ENCODE results near the gene ZNF611. TPM values are rescaled to one million over a fixed set of nuclear protein-coding genes. Genes with fewer than 3 reads are reported as not detected.
A peak's percentile ranks its signal among the peaks of the same experiment; 100 is the strongest.
"Not testable (repeated sequence)": the region's sequence is repeated elsewhere in the genome, so short reads cannot be mapped to it uniquely, and the experiment has no call there.

The ZNF611 gene
- total RNA-seq (2014; rRNA removed; shearing (Covaris generic)) (10.6 and 13.6 TPM in 2 replicates), total RNA-seq (2022) (23.8 and 23.9 TPM in 2 replicates), Bru-seq, nascent RNA (percentile 66 among the genes with signal in this experiment), BruChase-seq, experiment 1, labeled RNA remaining after a 6-hour chase (percentile 75 among the genes with signal in this experiment), BruChase-seq, experiment 2, labeled RNA remaining after a 2-hour chase (percentile 80 among the genes with signal in this experiment)
- long read RNA-seq, partial matches to known transcripts, result 0 of 6 reads
- long read RNA-seq, other reads (novel, unspliced or antisense), result 6 of 6 reads

DNA sequence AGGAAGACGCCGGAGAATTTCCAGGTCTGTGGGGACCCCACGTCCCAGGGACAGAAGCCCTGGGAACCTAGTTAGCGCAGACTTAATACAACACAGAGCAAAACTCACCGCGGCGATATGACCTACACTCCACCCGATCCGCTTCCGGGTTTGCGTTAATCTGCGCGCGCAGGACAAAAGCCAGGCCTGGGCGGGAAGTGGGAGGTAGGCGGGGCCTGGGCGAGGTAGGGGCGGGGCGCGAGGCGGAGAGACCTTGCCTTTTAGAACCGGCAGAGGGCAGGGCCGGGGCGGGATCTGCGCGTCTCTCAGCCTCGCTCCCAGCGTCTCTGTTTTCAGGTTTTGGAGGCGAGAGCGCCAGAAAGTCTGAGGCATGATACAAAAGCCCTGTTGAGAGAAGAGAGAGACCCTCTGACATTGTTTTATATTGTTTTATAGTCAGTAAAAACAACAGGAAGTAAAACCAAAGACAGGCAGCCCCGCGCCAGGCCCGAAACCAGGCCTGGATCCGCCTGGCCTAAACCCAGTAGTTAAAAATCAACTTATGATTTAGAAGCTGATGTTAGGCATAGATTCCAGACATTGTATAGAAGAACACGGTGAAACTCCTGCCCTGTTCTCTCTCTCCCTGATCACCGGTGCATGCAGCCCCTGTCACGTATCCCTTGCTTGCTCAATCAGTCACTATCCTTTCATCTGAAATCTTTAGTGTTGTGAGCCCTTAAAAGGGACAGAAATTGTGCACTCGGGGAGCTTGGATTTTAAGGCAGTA lies at the start of gene ZNF611:
Gene ZNF611 (minus strand): TSS at position 152 of the 769 bp plus-strand sequence. CDS start 19,150 bp downstream, outside the sequence.
- peaks cover 22% of the 10 kb centered on the region for H3K79me2 ChIP-seq (ENCODE audit: insufficient read depth, low read depth, low read length)
- peaks cover 20% of the 10 kb centered on the region for H3K4me1 ChIP-seq (ENCODE audit: insufficient read depth, low read length, poor library complexity, severe bottlenecking)
- BruUV-seq (replicated peaks), result no TSS peak
- CTCF ChIA-PET (ENCODE audit: unreplicated experiment), result no interaction called here
- intact Hi-C loops (cut with micrococcal nuclease; ENCODE audit: unreplicated experiment), result no loop called here
- H3K36me3 ChIP-seq (ENCODE audit: insufficient read depth, low read length), result peaks cover 9% of the 10 kb centered on the region; the same call in 1 of the 2 replicates
- H4K20me1 ChIP-seq (ENCODE audit: insufficient read depth, low read length), result no peaks in the 10 kb centered on the region
- TF ChIP-seq, protein P1, sequence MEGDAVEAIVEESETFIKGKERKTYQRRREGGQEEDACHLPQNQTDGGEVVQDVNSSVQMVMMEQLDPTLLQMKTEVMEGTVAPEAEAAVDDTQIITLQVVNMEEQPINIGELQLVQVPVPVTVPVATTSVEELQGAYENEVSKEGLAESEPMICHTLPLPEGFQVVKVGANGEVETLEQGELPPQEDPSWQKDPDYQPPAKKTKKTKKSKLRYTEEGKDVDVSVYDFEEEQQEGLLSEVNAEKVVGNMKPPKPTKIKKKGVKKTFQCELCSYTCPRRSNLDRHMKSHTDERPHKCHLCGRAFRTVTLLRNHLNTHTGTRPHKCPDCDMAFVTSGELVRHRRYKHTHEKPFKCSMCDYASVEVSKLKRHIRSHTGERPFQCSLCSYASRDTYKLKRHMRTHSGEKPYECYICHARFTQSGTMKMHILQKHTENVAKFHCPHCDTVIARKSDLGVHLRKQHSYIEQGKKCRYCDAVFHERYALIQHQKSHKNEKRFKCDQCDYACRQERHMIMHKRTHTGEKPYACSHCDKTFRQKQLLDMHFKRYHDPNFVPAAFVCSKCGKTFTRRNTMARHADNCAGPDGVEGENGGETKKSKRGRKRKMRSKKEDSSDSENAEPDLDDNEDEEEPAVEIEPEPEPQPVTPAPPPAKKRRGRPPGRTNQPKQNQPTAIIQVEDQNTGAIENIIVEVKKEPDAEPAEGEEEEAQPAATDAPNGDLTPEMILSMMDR (conservative IDR thresholded peaks at IDR 0.05; ENCODE audit: low read length), result peak; percentile 61
- no peak for TF ChIP-seq EZH2phosphoT487 (IDR thresholded peaks at IDR 0.05; ENCODE audit: borderline replicate concordance, low read depth, low read length)
- H3K4me2 ChIP-seq (ENCODE audit: low read length), result peak within 1 kb of the TSS; percentile 99
- no peaks in the 10 kb centered on the region for H3K9me2 ChIP-seq (ENCODE audit: insufficient read depth, low read length)
- peak within 1 kb of the TSS; percentile 70 for H3K27ac ChIP-seq (ENCODE audit: low read depth, low read length, poor library complexity, severe bottlenecking)
- H3K9me3 ChIP-seq (ENCODE audit: low read length), result 0 out of 2 replicates have a peak, but pooled peaks cover 4% of the 10 kb centered on the region
- peak; percentile 94 for DNase-seq (ENCODE audit: low spot score)
- H2AFZ ChIP-seq (ENCODE audit: low read length), result peak within 1 kb of the TSS; percentile 98
- peak within 1 kb of the TSS; percentile 100 for H3K4me3 ChIP-seq (ENCODE audit: low read depth, low read length, poor library complexity, severe bottlenecking)
- POLR2A ChIA-PET, result no interaction called here

DNA sequence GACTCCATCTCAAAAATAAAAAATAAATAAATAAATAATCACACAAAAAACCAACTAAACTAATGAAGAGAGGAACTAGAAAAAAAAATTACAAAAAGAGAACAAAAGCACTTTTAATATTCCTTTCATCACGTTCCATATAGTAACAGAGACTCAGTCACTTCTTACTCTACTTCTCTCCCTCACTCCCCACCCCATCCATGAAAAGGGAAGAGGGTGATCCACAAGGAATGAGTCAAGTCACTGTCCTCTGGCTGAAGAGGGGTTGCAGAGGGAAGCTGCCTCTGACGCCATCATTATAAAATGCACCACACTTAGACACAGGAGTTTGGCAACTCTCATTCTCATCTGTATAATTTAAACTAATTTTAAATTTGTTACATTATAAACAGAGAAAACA lies 48.0 kb upstream of the ZNF611 start:
- H3K4me2 ChIP-seq (ENCODE audit: low read length); H3K79me2 ChIP-seq (ENCODE audit: insufficient read depth, low read depth, low read length); POLR2A ChIA-PET; H3K27ac ChIP-seq (ENCODE audit: low read depth, low read length, poor library complexity, severe bottlenecking); H3K36me3 ChIP-seq (ENCODE audit: insufficient read depth, low read length); DNase-seq (ENCODE audit: low spot score); H3K4me3 ChIP-seq (ENCODE audit: low read depth, low read length, poor library complexity, severe bottlenecking); H3K9me3 ChIP-seq (ENCODE audit: low read length); H3K9me2 ChIP-seq (ENCODE audit: insufficient read depth, low read length); BruUV-seq (replicated peaks); CTCF ChIA-PET (ENCODE audit: unreplicated experiment); H2AFZ ChIP-seq (ENCODE audit: low read length); H4K20me1 ChIP-seq (ENCODE audit: insufficient read depth, low read length); intact Hi-C loops (cut with micrococcal nuclease; ENCODE audit: unreplicated experiment); H3K4me1 ChIP-seq (ENCODE audit: insufficient read depth, low read length, poor library complexity, severe bottlenecking): not testable (repeated sequence)

- TF ChIP-seq, protein P1 (conservative IDR thresholded peaks at IDR 0.05; ENCODE audit: low read length), result no peak
- TF ChIP-seq EZH2phosphoT487 (IDR thresholded peaks at IDR 0.05; ENCODE audit: borderline replicate concordance, low read depth, low read length), result no peak
- DNase-seq (ENCODE audit: low spot score), result no peak
- POLR2A ChIA-PET, result no interaction called here
- H3K36me3 ChIP-seq (ENCODE audit: insufficient read depth, low read length), result no peaks in the 10 kb centered on the region
- no peaks in the 10 kb centered on the region for H3K4me1 ChIP-seq (ENCODE audit: insufficient read depth, low read length, poor library complexity, severe bottlenecking)
- no peaks in the 10 kb centered on the region for H3K9me2 ChIP-seq (ENCODE audit: insufficient read depth, low read length)
- no TSS peak for BruUV-seq (replicated peaks)
- no peaks in the 10 kb centered on the region for H3K9me3 ChIP-seq (ENCODE audit: low read length)
- H4K20me1 ChIP-seq (ENCODE audit: insufficient read depth, low read length), result no peaks in the 10 kb centered on the region
- H3K4me3 ChIP-seq (ENCODE audit: low read depth, low read length, poor library complexity, severe bottlenecking), result no peak overlapping the region
- no peak overlapping the region for H2AFZ ChIP-seq (ENCODE audit: low read length)
- no peaks in the 10 kb centered on the region for H3K79me2 ChIP-seq (ENCODE audit: insufficient read depth, low read depth, low read length)
- no peak overlapping the region for H3K27ac ChIP-seq (ENCODE audit: low read depth, low read length, poor library complexity, severe bottlenecking)
- intact Hi-C loops (cut with micrococcal nuclease; ENCODE audit: unreplicated experiment), result no loop called here
- H3K4me2 ChIP-seq (ENCODE audit: low read length), result no peak overlapping the region
- CTCF ChIA-PET (ENCODE audit: unreplicated experiment), result no interaction called here
Observed at GRCh38 chr19:52778811-52779210, 44.0 kb upstream of the ZNF611 start.

GRCh38 chr19:52756447-52756846 lies 21.6 kb upstream of the ZNF611 start:
- CTCF ChIA-PET (ENCODE audit: unreplicated experiment); H3K4me3 ChIP-seq (ENCODE audit: low read depth, low read length, poor library complexity, severe bottlenecking): not testable (repeated sequence)

More at GRCh38 chr19:52756447-52756846, 21.6 kb upstream of the ZNF611 start:
- intact Hi-C loops (cut with micrococcal nuclease; ENCODE audit: unreplicated experiment); DNase-seq (ENCODE audit: low spot score); H3K9me3 ChIP-seq (ENCODE audit: low read length); H4K20me1 ChIP-seq (ENCODE audit: insufficient read depth, low read length); H3K36me3 ChIP-seq (ENCODE audit: insufficient read depth, low read length); H3K4me1 ChIP-seq (ENCODE audit: insufficient read depth, low read length, poor library complexity, severe bottlenecking); POLR2A ChIA-PET; H3K27ac ChIP-seq (ENCODE audit: low read depth, low read length, poor library complexity, severe bottlenecking); H3K79me2 ChIP-seq (ENCODE audit: insufficient read depth, low read depth, low read length); H3K9me2 ChIP-seq (ENCODE audit: insufficient read depth, low read length); H2AFZ ChIP-seq (ENCODE audit: low read length); H3K4me2 ChIP-seq (ENCODE audit: low read length); BruUV-seq (replicated peaks): not testable (repeated sequence)
